NCI-H460 (cell line): ENCODE data around the gene CALHM2. TPM values are rescaled to one million over a fixed set of nuclear protein-coding genes. Genes with fewer than 3 reads are reported as not detected.

ENCODE experiments used
- DNase-seq: peaks from one replicate; pipeline ENCODE4 v3.0.0-alpha.2; 2016; ENCODE audit warnings: low read depth; ENCODE audit errors: extremely low read depth
- total RNA-seq: library from RNA; depleted of rRNA; stranded (reverse); fragments of >200 nt; shearing (Covaris generic); gene quantifications from 2 replicates; pipeline ENCODE4 v1.2.3, GENCODE V29; 2014

The CALHM2 gene
- total RNA-seq, 1 experiment from 2014 or later: 18.1 TPM

DNA sequence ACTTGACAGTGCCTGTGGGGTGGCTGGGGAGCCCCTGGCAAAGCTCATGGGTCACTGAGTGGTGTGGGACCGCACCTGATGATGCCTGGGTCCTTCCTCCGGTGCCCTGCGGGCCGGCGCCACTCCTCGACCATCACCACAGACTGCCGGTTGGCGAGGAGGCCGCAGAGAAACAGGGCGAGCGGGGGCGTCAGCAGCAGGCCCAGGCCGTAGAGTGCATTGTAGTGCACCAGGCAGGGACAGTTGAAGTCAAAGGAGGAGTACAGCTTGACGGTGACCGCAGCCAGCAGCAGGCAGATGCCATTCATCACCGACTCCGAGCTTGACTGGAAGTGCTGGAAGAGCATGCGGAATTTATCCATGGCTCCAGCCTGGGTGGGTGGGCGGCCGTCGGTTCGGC, 26.5 kb upstream of the CALHM2 start:
- DNase-seq: no peak

GRCh38 chr10:103476046-103476768, 24.0 kb upstream of the CALHM2 start:
- no peak for DNase-seq

GRCh38 chr10:103475437-103475836, 23.3 kb upstream of the CALHM2 start:
- DNase-seq: no peak

DNA sequence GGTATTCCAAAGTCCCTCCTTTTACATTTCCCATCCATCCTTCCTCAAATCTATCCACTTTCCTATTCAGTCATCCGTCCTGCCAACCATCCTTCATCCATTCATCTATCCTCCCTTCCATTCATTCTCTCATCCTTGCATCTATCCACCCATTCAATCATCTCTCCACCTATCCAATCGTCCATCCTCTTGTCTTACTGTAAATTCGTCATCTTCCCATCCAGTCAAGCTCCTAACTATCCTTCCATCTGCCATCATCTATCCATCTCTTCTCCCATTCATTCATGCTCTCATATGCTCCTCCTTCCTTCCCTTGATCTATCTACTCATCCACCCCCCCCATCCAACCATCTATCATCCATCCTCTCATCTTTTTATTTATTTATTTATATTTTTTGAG, 21.9 kb upstream of the CALHM2 start:
- no peak for DNase-seq

GRCh38 chr10:103473261-103473671, 21.1 kb upstream of the CALHM2 start:
- no peak for DNase-seq

- DNase-seq: no peak
Observed at GRCh38 chr10:103472005-103472404, 19.8 kb upstream of the CALHM2 start.

GRCh38 chr10:103470761-103471653, 18.8 kb upstream of the CALHM2 start:
- no peak for DNase-seq

DNA sequence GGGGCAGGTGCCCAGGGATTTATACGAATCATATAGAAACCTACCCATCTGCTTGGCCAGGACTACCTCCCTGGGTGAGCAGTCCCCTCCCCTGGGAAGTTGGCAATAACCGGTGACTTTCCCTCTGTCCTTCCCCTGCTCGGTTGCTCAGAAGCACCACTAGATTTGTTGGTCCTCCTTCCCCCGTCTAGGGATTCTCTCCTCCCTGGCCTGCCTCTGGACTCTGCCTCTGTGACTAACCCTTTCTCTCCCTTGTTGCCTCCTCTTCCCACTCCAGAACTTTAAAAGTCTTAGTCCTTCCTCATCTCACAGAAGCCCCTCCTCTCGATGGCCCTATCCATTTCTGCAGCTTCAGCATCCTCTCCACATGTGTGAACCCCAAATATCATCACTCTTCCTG, 17.0 kb upstream of the CALHM2 start:
- no peak for DNase-seq

GRCh38 chr10:103467406-103467805, 15.2 kb upstream of the CALHM2 start:
- DNase-seq: no peak

DNA sequence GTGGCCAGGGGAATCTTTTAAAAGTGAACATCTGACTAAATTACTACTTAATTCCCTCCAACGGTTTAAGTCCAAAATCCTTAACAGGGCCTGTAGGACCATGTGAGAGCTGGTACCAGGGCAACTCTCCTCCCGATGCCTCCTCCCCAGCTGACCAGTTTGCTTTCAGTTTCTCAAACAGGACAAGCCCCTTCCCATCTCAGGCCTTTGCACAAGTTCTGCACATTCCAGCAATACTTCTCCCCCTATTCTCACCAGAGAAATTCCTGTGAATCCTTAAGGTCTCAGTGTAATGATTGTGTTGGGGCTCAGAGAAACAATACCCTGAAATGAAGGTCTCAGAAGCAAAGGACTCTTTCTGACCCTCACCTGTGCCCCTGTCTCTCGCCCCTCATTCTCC, 14.6 kb upstream of the CALHM2 start:
- no peak for DNase-seq

DNA sequence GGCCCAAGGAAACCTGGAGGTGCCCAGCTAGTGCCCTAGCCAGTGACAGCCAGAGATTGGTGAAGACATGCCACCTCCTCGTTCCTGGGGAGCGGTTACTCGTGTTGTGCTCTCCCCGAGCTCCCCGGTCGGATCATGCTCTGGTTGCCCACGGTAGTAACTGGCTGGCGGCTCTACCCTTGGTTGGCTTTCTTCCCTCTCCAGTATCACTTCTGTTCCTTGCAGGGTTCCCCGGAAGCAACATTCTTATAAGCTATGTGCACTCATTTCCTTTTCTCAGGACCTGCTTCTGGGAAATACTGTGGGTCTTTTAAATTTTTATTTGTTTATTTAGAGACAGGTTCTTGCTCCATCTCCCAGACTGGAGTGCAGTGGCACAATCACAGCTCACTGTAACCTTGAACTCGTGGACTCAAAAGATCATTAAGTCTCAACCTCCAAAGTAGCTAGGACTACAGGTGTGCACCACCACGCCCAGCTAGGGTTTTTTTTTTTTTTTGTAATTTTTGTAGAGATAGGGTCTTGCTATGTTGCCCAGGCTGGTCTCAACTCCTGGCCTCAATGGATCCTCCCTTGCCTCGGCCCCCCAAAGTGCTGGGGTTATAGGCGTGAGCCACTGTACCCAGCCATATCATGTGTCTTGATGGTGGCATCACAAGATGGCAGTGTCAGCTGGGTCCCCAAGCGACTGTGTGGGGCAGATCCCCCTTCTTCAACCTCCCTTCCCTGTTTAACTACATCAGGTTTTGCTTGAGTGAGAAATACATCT, 13.4 kb upstream of the CALHM2 start:
- no peak for DNase-seq

DNA sequence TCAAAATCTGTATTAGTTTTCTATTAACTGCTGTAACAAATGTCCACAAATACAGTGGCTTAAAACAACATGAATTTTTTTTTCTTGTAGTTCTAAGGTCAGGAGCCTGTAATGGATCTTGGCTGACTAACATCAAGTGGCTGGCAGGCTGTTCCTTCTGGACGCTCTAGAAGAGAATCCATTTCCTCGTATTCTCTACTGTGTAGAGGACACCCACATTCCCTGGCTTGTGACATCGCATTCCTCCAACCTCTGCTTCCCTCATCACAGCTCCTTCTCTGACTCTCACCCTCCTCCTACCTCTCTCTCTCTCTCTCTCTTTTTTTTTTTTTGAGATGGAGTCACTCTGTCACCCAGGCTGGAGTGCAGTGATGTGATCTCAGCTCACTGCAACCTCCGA, 11.3 kb upstream of the CALHM2 start:
- no peak for DNase-seq

DNA sequence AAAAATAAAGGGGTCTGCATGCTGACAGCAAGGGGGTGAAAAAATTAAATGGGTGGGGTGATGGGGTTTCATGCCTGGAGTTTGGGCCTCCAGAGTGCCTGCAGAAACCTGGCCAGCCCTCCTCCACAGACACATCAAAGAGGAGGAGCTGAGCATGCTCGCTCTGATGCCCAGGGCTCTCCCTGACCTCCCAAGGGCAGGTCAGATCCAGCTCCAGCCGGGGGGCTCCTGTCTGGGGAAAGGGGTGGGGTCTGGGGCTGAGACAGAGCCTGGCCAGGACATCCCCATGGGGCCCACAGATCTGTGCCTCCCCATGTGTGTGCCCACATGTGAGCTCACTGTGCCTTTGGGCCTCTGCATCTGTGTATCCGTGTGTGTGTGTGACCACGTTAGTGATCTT, 7.4 kb upstream of the CALHM2 start:
- DNase-seq: no peak

DNA sequence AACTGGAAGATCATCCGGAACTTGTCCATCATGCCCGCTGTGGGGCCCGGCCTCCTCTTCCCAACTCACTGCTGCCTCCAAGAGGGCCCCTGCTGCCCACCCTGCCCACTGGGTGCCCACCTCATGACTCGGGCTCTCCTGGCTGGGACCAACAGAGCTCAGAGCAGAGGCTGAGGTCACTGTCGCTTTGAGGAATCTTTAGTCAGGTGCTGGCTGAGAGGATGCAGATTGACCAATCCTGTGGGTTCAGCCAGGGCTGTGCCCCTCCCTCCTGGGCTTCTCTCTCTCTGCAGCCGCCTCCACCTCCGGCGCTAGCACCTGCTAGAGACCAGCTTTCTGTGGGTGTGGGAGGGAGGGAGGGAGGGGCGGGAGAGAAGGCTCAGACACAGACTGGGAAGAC, 6.5 kb upstream of the CALHM2 start, which contains the start of gene CALHM1:
Gene CALHM1 (minus strand): TSS at position 181 of the 400 bp plus-strand sequence. CDS start 149 bp downstream, at position 32.
- DNase-seq: no peak

- no peak for DNase-seq
Observed at GRCh38 chr10:103457896-103458583, 5.9 kb upstream of the CALHM2 start.

GRCh38 chr10:103457176-103457712, 5.1 kb upstream of the CALHM2 start:
- no peak for DNase-seq

GRCh38 chr10:103456074-103456660, 4.0 kb upstream of the CALHM2 start:
- no peak for DNase-seq

- no peak for DNase-seq
Observed at GRCh38 chr10:103455235-103455634, 3.1 kb upstream of the CALHM2 start.

DNA sequence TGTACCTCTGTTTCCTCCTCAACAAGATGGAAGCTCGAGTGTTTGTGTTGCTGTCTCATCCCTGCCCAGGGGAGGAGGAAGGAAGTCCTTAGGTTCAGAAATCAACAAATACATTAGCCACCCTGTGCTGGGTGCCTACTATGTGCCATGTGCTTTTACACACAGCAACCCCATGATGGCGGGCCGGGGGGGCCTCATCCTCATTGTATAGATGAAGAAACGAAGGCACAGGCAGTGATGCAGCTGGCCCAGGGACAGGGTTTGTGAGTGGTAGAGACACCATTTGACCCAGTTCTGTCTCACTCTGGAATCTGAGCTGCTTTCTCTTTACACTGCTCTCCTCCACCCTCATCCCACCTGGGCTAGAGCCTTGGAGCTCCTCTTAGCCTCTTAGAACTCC, 1.9 kb upstream of the CALHM2 start:
- DNase-seq: no peak
